NCI-H1048 (cell line): Measurements from ENCODE around the gene C1RL.

Source experiments
- DNase-seq: peaks from one replicate; lab custom pipeline; 2025; lab: John Stamatoyannopoulos, UW

Gene C1RL

DNA sequence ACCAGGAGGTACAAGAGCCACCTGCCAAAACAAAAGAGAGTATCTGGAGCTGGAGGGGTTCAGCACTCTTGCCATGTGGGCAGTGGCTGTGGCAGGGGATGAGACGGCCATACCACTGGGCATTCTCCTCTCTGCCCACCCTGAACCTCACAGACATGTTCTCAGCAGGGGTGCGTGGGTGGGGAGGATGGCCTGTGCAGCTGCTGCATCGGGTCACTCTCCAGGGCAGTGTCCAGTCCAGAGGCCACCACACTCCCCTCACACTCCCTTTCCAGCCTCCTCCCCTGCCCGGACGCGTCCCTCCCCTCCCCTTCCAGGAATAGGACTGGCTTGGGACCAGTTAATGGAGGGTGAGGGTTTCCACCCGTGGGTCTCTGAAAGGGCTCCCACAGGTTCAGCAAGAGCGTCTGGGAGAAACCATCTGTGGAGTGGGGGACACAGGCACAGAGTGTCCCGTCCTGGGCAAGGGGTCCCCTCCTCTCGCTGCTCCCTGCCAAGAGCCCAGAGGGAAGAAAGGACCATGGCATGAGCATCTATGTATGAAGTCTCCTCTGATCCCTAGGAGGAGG is 17.3 kb downstream of the C1RL start:
- DNase-seq: no peak

DNA sequence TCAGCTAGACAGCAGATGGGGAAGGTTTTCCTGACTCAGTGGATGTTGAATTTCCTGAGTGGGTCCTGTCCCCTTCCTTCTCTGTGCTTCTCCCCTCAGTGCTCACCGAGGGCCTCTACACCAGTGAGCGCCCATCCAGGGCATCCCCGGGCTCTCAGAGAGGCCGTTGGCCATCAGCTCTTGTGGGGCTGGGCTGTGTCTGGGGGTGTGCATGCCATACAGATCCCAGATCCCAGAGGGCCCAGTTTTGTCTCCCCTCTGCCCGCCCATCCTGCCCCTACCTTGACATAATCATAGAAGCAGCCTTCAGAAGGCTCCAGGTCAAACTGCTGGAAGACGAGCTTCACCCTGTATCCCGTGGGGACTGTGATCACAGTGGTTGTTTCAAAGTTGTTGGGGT is 17.8 kb downstream of the C1RL start:
- no peak for DNase-seq

DNA sequence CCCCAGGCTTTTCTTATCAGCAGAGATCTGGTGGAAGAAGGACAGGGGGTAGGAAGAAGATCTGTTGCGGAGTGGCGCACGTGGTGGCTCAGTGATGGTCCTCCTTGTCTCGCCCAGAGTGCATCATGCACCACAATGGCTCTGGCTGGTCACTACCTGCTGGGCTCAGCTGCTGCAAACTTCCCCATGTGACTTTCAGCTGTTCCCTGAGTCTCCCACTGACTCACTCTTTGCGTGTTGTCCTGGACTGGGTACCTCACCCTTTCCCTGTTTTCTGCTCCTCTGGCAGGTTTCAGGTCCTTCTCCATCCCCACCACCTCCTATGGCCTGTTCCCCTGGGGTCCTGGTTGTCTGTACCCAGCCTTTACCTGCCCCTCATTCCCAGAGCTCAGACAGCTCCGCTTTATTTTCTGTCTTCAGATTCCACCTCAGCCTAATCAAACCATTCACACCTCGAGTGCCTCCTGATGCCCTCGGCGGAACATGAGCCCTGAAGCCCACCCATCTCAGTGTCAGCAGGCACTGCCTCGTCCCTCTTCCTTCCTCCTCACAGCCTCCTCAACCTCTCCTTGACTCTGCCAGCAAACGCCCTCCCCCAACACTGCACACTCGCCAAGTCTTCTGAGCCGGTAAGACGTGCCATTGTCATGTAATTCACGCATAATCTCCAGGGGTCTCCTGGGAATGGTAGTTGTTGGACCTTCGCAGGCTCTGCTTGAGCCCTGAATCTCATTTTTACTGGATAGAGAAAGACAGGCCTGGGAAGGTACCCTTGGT is 18.6 kb downstream of the C1RL start:
- no peak for DNase-seq

DNA sequence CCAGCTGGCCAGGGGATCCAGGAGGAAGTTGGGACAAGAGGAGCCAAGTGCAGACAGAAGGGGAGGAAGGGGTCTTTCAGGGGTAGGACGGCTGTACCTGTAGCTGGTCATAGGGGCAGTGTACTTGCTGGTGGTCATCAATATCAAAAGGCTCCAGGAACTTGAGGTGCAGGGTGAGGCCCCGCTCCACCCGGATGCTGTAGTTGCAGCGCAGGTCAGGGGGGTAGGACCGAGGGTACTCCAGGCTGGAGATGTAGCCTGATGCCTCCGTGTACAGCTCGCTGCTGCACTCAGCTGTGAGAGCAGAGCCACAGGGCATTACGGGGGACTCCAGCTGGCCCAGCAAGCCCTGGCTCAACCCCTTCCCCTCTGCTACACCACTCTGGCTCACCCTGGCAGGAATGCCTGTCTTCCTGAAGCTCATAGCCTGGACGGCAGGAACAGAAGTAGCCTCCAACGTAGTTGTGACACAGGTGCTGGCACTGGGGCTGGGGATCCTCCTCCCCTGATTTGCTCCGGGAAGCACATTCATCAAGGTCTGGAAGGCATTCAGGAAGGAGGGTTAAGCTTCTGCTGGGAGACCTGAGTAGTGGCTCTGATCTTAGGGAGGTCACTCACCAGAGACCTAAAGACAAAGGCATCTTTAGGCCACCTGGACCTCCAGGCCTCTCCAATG is 19.7 kb downstream of the C1RL start:
- DNase-seq: no peak

DNA sequence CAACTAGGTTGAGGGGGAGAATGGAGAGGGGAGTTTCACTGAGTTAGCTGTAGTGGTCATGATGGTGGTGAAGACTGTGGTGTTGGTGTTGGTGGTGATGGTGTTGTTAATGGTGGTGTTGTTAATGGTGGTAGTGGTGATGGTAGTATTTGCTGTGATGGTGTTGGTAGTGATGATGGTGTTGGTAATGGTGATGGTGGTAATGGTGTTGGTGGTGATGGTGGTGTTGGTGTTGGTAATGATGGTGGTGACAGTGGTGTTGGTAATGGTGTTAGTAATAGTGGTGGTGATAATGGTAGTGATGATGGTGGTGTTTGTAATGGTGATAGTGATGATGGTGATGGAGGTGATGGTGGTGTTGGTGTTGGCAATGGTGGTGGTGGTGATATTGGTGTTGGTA is 25.9 kb downstream of the C1RL start:
- DNase-seq: no peak

DNA sequence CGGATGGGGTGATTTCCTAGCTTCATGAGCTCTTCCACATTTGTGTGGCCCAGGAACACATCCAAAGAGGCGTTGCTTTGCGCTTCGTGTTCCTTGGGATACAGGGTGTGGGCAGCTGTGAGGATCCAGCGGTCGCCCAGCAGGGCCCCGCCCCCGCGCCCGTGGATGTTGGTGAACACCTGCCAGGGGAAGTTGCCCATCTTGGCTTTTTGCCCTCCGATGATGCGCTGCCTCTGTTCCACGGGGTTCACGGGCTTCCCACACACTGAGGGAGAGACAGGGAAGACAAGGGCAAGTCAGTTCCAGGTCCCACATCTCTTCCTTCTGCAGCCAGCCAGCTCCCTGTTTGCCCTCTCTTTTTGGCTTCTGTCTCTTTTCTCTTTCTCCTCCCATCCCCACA is 28.0 kb downstream of the C1RL start:
- no peak for DNase-seq

DNA sequence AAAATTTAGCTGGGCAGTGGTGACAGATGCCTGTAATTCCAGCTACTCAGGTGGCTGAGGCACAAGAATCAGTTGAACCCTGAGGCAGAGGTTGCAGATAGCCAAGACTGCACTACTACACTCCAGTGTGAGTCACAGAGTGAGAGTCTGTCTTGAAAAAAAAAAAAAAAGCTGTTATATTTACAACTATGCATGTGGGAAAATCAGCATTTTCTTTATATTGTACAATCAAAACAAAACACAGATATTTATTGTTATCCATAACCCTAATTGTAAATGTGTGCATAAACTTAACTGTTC is 29.2 kb downstream of the C1RL start:
- no peak for DNase-seq

DNA sequence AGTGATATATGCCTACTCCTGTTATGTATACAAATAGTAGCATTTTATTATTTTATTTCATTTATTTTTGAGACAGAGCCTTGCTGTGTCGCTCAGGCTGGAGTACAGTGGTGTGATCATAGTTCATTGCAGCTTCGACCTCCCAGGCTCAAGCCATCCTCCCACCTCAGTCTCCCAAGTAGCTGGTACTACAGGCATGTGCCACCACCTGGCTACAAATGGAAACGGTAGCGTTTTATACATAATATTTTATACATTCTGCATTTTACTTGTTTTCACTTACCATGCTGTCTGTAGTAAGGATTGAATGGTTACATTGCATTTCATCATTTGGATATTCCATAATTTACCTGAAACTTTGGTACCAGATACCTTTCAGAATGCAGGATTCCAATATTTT is 30.9 kb downstream of the C1RL start:
- no peak for DNase-seq

DNA sequence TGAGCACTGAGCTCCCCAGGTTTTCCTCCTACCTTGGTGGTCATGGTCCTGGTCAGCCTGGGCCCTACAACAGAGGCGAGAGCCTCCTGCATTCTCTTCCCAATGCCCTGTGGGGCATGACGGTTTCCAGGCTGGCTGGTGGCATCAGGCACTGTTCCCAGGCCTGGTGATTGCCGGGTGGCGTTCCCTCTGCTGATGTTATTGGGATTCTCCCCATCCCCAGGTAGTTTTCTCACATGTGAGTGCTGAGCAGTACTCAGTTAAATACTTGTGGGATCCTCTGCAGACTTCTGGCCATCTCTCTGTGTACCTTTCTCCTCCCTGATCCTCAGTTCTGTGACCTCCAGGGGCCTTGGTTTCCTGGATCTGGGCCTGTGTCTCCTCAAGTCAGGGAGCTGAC is 32.5 kb downstream of the C1RL start:
- DNase-seq: no peak

DNA sequence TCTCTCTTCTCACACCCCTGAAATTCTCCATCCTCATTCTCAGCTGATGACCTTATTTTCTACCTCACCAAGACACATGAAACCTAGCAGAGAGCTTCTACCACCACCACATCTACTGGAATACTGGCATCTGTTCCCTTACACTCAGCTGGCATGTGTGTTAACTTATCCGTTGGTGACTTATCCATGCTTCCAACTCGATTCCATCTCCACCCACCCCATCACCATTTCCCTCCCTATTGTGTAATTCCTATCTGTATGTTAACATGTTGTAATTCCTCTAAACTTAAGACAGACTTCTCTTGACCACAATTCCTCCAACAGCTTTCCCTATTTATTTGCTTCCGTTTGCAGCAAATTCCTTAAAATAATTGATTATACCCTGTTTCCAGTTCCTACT is 33.1 kb downstream of the C1RL start:
- DNase-seq: no peak

DNA sequence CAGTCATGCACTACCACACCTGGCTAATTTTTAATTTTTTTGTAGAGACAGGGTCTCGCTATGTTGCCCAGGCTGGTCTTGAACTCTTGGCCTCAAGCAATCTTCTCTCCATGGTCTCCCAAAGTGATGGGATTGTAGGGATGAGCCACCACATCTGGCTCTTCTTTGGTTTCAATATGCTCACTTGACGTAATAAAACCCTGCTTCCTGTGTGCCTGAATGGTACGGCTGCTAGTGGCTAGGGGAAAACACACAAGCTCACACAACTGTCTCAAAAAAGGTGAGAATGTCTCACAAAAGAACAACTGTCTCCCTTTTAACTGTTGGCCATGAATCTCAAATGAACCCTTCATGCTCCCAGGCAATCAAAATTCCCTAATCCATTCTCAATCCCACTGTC is 33.5 kb downstream of the C1RL start:
- no peak for DNase-seq

DNA sequence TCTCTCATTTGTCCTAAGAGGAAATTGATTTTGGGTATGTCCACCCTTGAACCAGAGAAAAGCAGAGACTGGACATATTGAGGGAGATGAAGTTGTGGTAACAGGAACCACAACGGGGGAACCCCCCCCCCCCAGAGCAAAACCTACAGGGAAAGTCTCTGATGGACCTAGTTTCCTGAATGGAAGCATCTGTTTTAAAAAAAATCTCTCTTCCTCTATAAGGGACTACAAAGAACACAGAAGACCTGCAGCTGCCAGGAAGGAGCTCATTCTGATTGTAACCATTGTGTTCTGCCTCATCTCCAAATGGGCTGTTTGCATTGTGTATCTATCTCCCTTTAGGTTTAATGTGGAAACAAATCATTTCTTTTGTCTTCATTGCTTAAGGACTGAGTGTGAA is 35.1 kb downstream of the C1RL start:
- no peak for DNase-seq

DNA sequence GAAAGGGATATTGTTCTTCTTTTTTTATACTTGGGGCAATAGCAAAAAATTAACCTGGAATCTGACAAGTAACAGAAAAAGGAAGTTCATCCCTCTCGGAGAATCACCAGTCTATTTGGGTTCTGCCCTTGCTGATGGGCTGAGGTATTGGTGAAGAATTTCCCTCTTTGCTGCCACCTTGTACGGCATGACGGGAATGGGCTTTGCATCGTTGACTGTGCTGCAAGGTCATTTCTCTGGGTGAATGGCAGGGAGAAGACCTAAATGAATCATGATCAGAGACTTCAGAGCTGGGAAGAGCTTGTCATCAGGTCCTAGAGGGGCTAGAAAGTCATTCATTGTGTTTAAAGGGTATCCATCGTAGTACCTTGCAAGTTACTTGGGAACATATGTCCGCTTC is 36.5 kb downstream of the C1RL start:
- no peak for DNase-seq

DNA sequence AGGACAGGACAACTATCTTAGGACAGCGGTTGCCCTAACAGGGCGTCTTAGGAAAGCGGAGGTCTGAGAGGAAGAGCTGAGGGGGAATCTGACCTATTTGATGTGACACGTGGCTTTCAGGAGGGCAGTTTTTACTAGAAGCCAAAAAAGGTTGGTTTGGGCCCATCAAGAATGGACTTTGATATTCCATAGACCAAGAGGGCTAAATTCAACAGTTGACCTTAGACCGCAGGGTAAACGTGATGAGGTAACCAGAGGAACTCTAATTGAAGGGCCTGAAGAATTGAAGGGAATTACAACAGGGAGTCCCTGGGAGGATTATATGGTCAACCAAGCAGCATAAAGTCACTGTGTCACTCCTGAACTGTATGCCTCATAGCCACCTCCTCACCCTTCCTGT is 37.0 kb downstream of the C1RL start:
- no peak for DNase-seq

DNA sequence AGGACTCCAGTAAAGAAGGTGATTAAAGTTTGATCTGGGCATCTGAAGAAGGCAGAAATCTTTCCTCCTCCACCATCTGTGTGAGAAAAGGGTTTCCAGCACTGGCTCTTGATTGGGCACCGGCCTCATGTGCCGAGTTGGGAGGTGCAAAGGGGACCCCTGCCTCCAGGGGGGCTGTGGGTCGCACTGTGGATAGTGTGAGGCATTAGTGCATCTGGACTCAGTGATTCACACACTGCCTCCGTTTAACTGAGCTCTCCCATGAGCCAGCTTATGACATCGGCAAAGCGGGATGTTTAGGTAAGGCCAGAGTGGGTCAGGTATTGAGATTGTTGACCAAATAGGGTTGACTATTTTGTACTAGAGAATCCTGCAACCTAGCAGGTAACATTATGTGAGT is 39.6 kb downstream of the C1RL start:
- DNase-seq: no peak

DNA sequence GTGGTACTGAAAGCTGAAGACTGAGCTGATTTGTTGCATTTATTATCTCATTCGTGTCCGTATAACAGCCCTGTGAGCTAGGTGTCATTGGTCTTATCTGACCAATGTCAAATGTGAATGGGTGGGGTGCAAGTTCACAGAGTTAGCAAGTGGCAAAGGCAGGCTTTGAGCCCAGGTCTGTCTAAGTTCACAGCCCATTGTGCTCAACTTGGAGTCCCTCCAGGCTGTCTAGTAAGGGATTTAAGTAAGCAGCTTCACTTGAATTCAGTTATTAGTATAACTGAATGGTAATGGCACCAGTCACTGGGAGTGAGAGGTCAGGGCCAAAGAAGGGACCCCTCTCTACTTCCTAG is 40.0 kb downstream of the C1RL start:
- DNase-seq: no peak

DNA sequence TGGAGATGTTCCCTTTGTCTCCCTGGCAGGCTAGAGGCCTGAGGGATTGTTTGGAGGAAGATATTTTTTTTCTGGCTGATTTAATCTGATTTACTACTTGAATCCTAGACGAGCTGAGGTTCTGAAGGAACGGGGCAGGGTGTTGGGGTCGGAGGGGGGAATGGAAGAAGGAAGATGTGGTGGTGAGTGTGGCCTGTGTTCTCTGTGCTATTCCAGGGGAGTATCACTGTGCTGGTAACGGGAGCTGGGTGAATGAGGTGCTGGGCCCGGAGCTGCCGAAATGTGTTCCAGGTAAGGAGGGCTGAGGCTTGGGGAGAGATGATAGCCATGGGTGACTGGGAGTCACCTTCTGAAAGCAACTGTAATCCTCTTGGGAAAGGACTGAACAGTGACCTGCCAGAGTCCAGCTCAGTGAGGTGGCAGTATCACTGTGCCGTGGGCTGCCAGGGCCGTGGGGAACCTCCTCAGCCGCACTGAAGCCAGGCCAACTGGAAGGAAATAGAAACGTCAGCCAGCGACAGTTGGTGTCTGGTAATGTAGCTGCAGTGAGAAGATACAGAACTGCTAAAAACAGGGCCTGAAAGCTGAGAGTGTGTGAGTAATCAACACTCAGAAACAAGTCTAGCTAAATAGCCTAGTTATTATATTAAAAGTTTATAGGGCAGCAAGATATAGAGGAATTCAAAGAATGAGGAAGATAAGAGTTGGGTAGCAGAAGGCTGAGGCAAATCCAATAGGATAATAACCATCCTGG is 40.6 kb downstream of the C1RL start:
- DNase-seq: no peak

DNA sequence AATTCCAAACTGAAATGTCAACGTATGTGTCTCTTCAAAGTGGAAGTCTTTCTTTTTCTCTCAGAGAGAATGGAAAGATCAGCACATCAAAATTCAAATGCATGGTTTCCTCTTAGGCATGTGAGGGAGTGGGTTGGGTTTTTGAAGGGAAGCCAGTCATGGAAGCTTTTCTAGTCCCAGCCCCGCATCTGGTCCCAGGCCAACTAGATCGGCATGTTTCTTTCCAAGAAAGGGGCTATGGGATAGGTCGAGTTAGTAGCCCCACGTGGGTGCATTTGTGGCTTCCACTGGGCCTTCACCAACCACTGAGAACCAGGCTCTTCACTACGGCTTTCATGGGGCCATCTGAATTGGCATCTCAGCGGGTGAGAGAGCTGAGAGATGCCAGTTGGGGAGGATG is 41.9 kb downstream of the C1RL start:
- DNase-seq: no peak

DNA sequence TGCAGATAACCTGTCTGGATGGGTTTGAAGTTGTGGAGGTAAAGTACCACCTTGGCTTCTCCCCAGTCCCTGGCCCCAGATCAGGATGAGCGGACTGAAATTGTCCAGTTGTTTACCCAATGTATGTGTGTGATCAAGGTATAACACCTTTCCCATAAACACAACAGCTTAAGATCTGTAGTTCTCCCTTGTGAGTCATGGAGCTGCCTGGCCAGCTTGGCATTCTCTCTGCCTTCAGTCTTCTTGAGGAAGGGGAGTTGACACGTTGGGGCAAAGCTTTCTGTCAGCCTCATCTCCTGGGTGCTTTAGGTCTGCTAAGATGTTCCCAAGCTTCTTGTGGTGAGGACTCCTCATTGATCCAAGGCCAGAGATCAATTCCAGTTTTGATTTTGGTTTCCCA is 42.4 kb downstream of the C1RL start:
- DNase-seq: no peak

DNA sequence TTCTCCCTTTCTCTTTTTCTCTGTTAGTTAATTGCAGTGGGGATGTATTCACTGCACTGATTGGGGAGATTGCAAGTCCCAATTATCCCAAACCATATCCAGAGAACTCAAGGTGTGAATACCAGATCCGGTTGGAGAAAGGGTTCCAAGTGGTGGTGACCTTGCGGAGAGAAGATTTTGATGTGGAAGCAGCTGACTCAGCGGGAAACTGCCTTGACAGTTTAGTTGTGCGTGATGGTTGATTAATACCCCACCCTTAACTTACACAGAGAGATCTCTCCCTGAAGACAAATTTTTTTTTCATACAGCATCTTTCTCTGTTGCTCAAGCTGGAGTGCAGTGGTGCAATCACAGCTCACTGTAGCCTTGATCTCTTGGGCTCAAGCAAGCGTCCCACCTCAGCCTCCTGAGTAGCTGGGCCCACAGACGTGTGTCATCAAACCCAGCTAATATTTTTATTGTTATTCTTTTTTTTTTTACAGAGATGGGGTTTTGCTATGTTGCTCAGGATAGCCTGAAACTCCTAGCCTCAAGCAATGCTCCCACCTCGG is 43.9 kb downstream of the C1RL start:
- DNase-seq: no peak

DNA sequence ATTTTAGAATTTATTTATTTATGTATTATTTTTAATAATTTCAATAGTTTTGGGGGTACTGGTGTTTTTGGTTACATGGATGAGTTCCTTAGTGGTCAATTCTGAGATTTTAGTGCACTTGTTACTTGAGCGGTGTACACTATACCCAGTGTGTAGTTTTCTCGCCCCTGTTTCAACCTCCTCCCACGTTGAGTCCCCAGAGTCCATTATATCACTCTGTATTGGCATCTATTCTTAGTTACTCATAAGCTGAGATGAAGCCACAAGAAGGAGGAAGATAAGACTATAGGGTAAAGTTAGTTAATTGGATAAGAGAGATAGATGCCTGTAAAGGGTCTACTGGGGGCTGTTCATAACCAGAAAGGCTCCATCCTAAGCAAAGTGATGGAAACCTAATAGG is 44.5 kb downstream of the C1RL start:
- DNase-seq: no peak

DNA sequence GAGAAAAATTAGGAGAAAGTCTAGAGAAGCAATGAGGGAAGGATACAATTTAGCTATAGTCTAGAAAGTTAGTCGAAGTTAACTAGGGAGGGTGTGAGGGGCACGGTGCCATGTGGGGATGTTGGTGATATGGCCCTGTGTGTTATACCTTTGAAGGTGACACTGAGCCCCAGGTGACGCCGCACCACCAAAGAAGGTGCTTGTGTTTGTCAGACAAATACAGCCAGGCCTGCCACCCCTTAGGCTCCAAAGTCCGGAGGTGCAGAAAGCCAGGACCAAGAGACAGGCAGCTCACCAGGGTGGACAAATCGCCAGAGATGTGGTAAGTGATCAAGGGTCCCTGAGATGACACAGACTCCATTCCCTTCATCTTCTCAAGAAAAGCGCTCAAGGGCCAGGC is 47.4 kb downstream of the C1RL start:
- no peak for DNase-seq

DNA sequence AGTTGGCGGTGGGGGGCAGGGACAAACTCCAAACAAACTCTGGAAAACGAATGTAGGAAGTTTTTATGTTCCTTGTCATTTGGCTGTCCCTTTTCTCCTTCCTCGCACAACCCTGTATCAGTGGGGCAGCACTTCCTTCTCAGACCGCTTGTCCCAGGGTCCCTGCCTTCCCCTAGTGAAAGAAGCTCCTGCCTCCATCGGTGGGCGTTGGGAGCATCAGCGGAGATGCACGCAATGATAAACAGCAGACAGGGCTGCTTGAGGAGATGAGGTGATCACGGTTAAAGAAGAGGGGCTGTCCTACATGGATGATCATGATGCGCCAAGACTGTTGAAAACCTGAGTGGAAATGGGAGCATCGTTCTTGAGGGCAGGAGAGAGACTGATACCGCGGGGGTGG is 47.9 kb downstream of the C1RL start:
- DNase-seq: no peak
